GM12878 (cell line): ENCODE results near the gene RBM18. TPM values are rescaled to one million over a fixed set of nuclear protein-coding genes. Genes with fewer than 3 reads are reported as not detected.
A peak's percentile ranks its signal among the peaks of the same experiment; 100 is the strongest.

Experiments
- ATAC-seq: fragments of 200-7000 bp; cut with Tn5 transposase; 3 replicates; pipeline ENCODE4 v1.9.1; 2020; ENCODE audit warnings: mild to moderate bottlenecking, moderate library complexity
- BruUV-seq: library from RNA; stranded (reverse); fragments of 400-500 nt; replicated peaks from 2 replicates; lab custom pipeline; 2021; lab: Mats Ljungman, UMichigan
- CTCF ChIA-PET: fragments of 300-600 bp; sonication (Branson Sonifier 250); formaldehyde crosslinking; extraction: SDS; loops from one replicate; lab custom pipeline; 2021; ENCODE audit warnings: inconsistent platforms; lab: Yijun Ruan, JAX
- POLR2A ChIA-PET: fragments of 350-600 bp; formaldehyde crosslinking; extraction: SDS; loops from one replicate; lab custom pipeline; 2021; ENCODE audit warnings: inconsistent platforms; lab: Charles Lee
- RAD21 ChIA-PET: fragments of 300-600 bp; sonication (Branson Sonifier 250); formaldehyde crosslinking; loops from one replicate; lab custom pipeline; 2023; ENCODE audit warnings: antibody characterized with exemption; ENCODE audit not compliant: unreplicated experiment; lab: Charles Lee
- SMC1A ChIA-PET: fragments of 300-600 bp; sonication (Branson Sonifier 250); formaldehyde crosslinking; loops from one replicate; lab custom pipeline; 2023; ENCODE audit not compliant: unreplicated experiment, uncharacterized antibody; lab: Charles Lee
- DNase-seq: peaks from one replicate; pipeline ENCODE4 v3.0.0-alpha.2; 2011; ENCODE audit warnings: low read depth, low spot score
- FAIRE-seq: peaks from 3 replicates; lab custom pipeline; 2011; peaks lifted over from hg19 to GRCh38; lab: Jason Lieb, UNC
- H2AFZ ChIP-seq: 2 replicates; pipeline ENCODE4 v1.6.0; 2011; ENCODE audit warnings: low read depth, low read length, control low read depth; ENCODE audit not compliant: control insufficient read depth
- H3K27ac ChIP-seq: 2 replicates; pipeline ENCODE4 v1.5.1; 2011; ENCODE audit warnings: control low read depth; ENCODE audit not compliant: control insufficient read depth, insufficient read depth
- H3K27me3 ChIP-seq, 2 experiments: replicated peaks in 1 of 2; 2 replicates each; pipeline versions ENCODE4 v1.6.0 to v1.6.1; 2011; ENCODE audit warnings: low read length in 1 of 2; ENCODE audit not compliant: control insufficient read depth in 2 of 2, insufficient read depth in 2 of 2
- H3K36me3 ChIP-seq, 2 experiments: 2 replicates each; pipeline ENCODE4 v1.5.1; 2011; ENCODE audit warnings: low read length in 1 of 2; ENCODE audit not compliant: control insufficient read depth in 2 of 2, insufficient read depth in 2 of 2
- H3K4me1 ChIP-seq: 2 replicates; pipeline ENCODE4 v1.6.1; 2011; ENCODE audit warnings: mild to moderate bottlenecking, low read length, moderate library complexity, mixed read lengths; ENCODE audit not compliant: control insufficient read depth, insufficient read depth
- H3K4me2 ChIP-seq: 2 replicates; pipeline ENCODE4 v1.6.0; 2011; ENCODE audit warnings: control low read depth; ENCODE audit not compliant: control insufficient read depth, insufficient read depth
- H3K4me3 ChIP-seq: fragments of 200-600 bp; sonication (generic); 2 replicates; pipeline ENCODE4 v1.5.1; 2016
- H3K79me2 ChIP-seq: 2 replicates; pipeline ENCODE4 v1.6.0; 2011; ENCODE audit warnings: low read length; ENCODE audit not compliant: control insufficient read depth, insufficient read depth
- H3K9ac ChIP-seq: 2 replicates; pipeline ENCODE4 v1.8.0; 2011; ENCODE audit warnings: low read length, control low read depth, mixed read lengths; ENCODE audit not compliant: control insufficient read depth, insufficient read depth
- H3K9me3 ChIP-seq: replicated peaks from 3 replicates; pipeline ENCODE4 v1.5.1; 2011; ENCODE audit warnings: mild to moderate bottlenecking, low read length; ENCODE audit not compliant: control insufficient read depth, insufficient read depth
- H4K20me1 ChIP-seq: 2 replicates; pipeline ENCODE4 v1.6.0; 2011; ENCODE audit not compliant: control insufficient read depth, insufficient read depth
- ASH2L ChIP-seq: fragments of 300-600, 200-600 bp; sonication (generic); IDR thresholded peaks from 2 replicates; pipeline ENCODE4 v1.6.1; 2017; ENCODE audit warnings: low read depth, mild to moderate bottlenecking, borderline replicate concordance
- BHLHE40 ChIP-seq, 2 experiments: fragments of 450-650 bp in 1 of 2; IDR thresholded peaks; 2 replicates each; pipeline ENCODE4 v1.6.1; 2011 to 2017; ENCODE audit warnings: low read depth in 2 of 2, borderline replicate concordance in 1 of 2, improper control_type of control experiment in 1 of 2, low read length in 1 of 2, mild to moderate bottlenecking in 1 of 2
- E2F8 ChIP-seq: fragments of 450-650 bp; IDR thresholded peaks from 2 replicates; pipeline ENCODE4 v1.6.1; 2018; ENCODE audit warnings: mild to moderate bottlenecking, low read depth, moderate library complexity; ENCODE audit not compliant: partially characterized antibody
- EP300 ChIP-seq, 2 experiments: fragments of 150-350 bp in 1 of 2; IDR thresholded peaks; 2 replicates each; pipeline ENCODE4 v1.6.1; 2011 to 2012; ENCODE audit warnings: low read depth in 2 of 2, low read length in 2 of 2, borderline replicate concordance in 1 of 2, improper control_type of control experiment in 1 of 2, inconsistent platforms in 1 of 2; ENCODE audit not compliant: control insufficient read depth in 1 of 2
- FOS ChIP-seq: IDR thresholded peaks from 3 replicates; pipeline ENCODE4 v1.6.1; 2011; ENCODE audit warnings: borderline replicate concordance; ENCODE audit not compliant: insufficient read length; ENCODE audit errors: extremely low read depth
- HDAC6 ChIP-seq: fragments of 200-600 bp; sonication (generic); IDR thresholded peaks from one replicate; pipeline ENCODE4 v1.8.0; 2017; ENCODE audit warnings: antibody characterized with exemption; ENCODE audit not compliant: unreplicated experiment
- HDGF ChIP-seq: fragments of 450-650 bp; IDR thresholded peaks from 2 replicates; pipeline ENCODE4 v1.6.1; 2016; ENCODE audit warnings: antibody characterized with exemption
- NFIC ChIP-seq: IDR thresholded peaks from 2 replicates; pipeline ENCODE4 v1.6.1; 2012; ENCODE audit warnings: low read depth, mild to moderate bottlenecking, inconsistent platforms, low read length, moderate library complexity
- SIX5 ChIP-seq: IDR thresholded peaks from 2 replicates; pipeline ENCODE4 v1.6.1; 2011; ENCODE audit warnings: mild to moderate bottlenecking, low read depth, low read length, moderate library complexity; ENCODE audit not compliant: severe bottlenecking
- WRNIP1 ChIP-seq: IDR thresholded peaks from 2 replicates; pipeline ENCODE4 v1.6.1; 2011; ENCODE audit warnings: low read depth, low read length, improper control_type of control experiment, borderline replicate concordance
- ZNF622 ChIP-seq: fragments of 450-650 bp; IDR thresholded peaks from 2 replicates; pipeline ENCODE4 v1.6.1; 2017; ENCODE audit warnings: mild to moderate bottlenecking, inconsistent platforms
- WGBS: methylation state at CpG from one replicate; pipeline ENCODE4 v1.1.6; 2016; ENCODE audit warnings: low lambda C conversion rate; ENCODE audit not compliant: insufficient replicate concordance, insufficient coverage; ENCODE audit errors: missing lambda C conversion rate; 5-methylcytosine and 5-hydroxymethylcytosine counted together
- in situ Hi-C: fragments of 300-500 bp; cut with MboI; formaldehyde crosslinking; loops from 9 replicates; pipeline ENCODE4 v1.14.3; 2018; ENCODE audit warnings: mixed read lengths
- intact Hi-C: fragments of 100-400 bp; cut with micrococcal nuclease; formaldehyde crosslinking; loops from one replicate; pipeline ENCODE4 v1.14.2; 2022; ENCODE audit not compliant: unreplicated experiment
- polyA plus RNA-seq, 11 experiments: library from polyadenylated mRNA; depleted of rRNA in 4 of 11; unstranded in 6 of 11; stranded (reverse) in 5 of 11; fragments of >200 nt; fragmentation: Nextera tagmentation in 4 of 11; fragmentation: Illumina TruSeq in 1 of 11; extraction: Ambion mirVana in 4 of 11; extraction: Trizol in 1 of 11; gene quantifications; 1 replicate in 1 of 11; 2 replicates in 10 of 11; pipeline versions ENCODE4 v1.2.1 to v1.2.3, GENCODE V29; 2011 to 2016; ENCODE audit warnings: inconsistent platforms in 2 of 11, missing spikeins in 2 of 11, low read depth in 1 of 11
- total RNA-seq, 4 experiments: library from RNA; depleted of rRNA in 3 of 4; stranded (reverse); fragments of >200 nt in 3 of 4; fragmentation: Illumina TruSeq in 1 of 4; extraction: Trizol in 1 of 4; gene quantifications; 2 replicates each; pipeline versions ENCODE4 v1.2.1 to v1.2.3, GENCODE V29; 2013 to 2021
- TF ChIP-seq, protein P1 (sequence below): IDR thresholded peaks from 2 replicates; pipeline ENCODE4 v1.6.1; 2012; ENCODE audit warnings: low read depth, low read length, improper control_type of control experiment

RBM18 gene
- total and polyA plus RNA-seq, 10 of the 15 experiments (the other 5 are each of a cell fraction or from before 2014, with no cell fraction given): 6.4 to 46.8 (median 30.4) TPM

GRCh38 chr9:122190597-122191381 lies 73.9 kb downstream of the RBM18 start:
- no TSS peak for BruUV-seq
- TF ChIP-seq BHLHE40 (IDR thresholded peaks at IDR 0.05; ENCODE audit: borderline replicate concordance in 1 of 2, low read depth in 2 of 2, low read length in 1 of 2) (peak in 1 of 2 experiments; percentile 69; a peak in 2 of 4 replicates), NFIC (no peak)
- ChIA-PET SMC1A (no interaction called here), CTCF (no interaction called here), POLR2A (no interaction called here), RAD21 (no interaction called here)
- FAIRE-seq (no peak), ATAC-seq (peak; percentile 66), DNase-seq (no peak)
- H3K9ac ChIP-seq: no peak overlapping the region
- H4K20me1 ChIP-seq: no peaks in the 10 kb centered on the region
- no peaks in the 10 kb centered on the region for H3K9me3 ChIP-seq
- H3K27ac ChIP-seq: no peak overlapping the region
- 35% methylated on average over 12 of the region's 12 CpGs for WGBS
- no peak overlapping the region for H3K4me3 ChIP-seq
- no peaks in the 10 kb centered on the region for H3K36me3 ChIP-seq
- no peaks in the 10 kb centered on the region for H3K79me2 ChIP-seq
- H3K27me3 ChIP-seq: no peaks in the 10 kb centered on the region; a peak in 1 of 4 replicates
- intact Hi-C loops: no loop called here
- no peak overlapping the region for H3K4me2 ChIP-seq
- in situ Hi-C loops: no loop called here
- no peaks in the 10 kb centered on the region for H3K4me1 ChIP-seq
- H2AFZ ChIP-seq: no peak overlapping the region

DNA sequence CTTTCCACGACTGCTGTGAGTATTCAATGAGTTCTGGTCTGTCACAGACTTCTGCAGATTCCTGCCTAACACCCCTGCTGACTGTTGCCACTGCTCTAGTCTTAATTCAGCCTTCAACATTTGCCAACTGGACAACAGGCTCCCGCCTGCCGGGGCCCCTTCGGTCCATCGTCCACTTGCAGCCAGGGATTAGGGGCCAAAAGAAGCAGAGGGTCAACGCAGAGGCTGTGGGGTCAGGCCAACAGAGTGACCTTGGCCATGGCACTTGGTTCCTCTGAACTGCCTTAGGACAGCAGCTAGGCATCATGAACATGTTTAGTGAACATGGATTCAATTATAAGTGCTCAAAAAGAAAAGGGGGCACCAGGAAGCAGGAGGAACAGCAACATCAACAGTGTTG lies 76.3 kb downstream of the RBM18 start:
- ChIA-PET RAD21 (no interaction called here), POLR2A (no interaction called here), SMC1A (no interaction called here), CTCF (no interaction called here)
- no peaks in the 10 kb centered on the region for H3K79me2 ChIP-seq
- BruUV-seq: no TSS peak
- no peak for ATAC-seq
- H3K9me3 ChIP-seq: no peaks in the 10 kb centered on the region
- H2AFZ ChIP-seq: no peak overlapping the region
- H3K27me3 ChIP-seq: no peaks in the 10 kb centered on the region; a peak in 2 of 4 replicates
- in situ Hi-C loops: no loop called here
- FAIRE-seq: no peak
- DNase-seq: no peak
- no peaks in the 10 kb centered on the region for H3K4me1 ChIP-seq
- H3K36me3 ChIP-seq: no peaks in the 10 kb centered on the region
- 51% methylated on average over 6 of the region's 6 CpGs for WGBS
- no peak overlapping the region for H3K27ac ChIP-seq
- no peaks in the 10 kb centered on the region for H4K20me1 ChIP-seq
- intact Hi-C loops: no loop called here
- H3K9ac ChIP-seq: no peak overlapping the region
- no peak overlapping the region for H3K4me3 ChIP-seq
- no peak overlapping the region for H3K4me2 ChIP-seq
- TF ChIP-seq, protein P1, sequence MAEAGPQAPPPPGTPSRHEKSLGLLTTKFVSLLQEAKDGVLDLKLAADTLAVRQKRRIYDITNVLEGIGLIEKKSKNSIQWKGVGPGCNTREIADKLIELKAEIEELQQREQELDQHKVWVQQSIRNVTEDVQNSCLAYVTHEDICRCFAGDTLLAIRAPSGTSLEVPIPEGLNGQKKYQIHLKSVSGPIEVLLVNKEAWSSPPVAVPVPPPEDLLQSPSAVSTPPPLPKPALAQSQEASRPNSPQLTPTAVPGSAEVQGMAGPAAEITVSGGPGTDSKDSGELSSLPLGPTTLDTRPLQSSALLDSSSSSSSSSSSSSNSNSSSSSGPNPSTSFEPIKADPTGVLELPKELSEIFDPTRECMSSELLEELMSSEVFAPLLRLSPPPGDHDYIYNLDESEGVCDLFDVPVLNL: no peak
- no peak for TF ChIP-seq WRNIP1
- no peak for TF ChIP-seq E2F8
- no peak for TF ChIP-seq ASH2L
- no peak for TF ChIP-seq HDGF
- TF ChIP-seq EP300 (IDR thresholded peaks at IDR 0.05; ENCODE audit: borderline replicate concordance in 1 of 2, control insufficient read depth in 1 of 2, low read depth in 2 of 2, low read length in 2 of 2): no peak
- no peak for TF ChIP-seq FOS
- TF ChIP-seq SIX5: no peak
- no peak for TF ChIP-seq HDAC6
- no peak for TF ChIP-seq ZNF622
